Activated naive CD8-positive, alpha-beta T cell treated with anti-CD3 and anti-CD28 coated beads, Interleukin-2, amount 50 U/mL, for 24 hours (primary cell): Measurements from ENCODE around the gene ELK4.

Source experiments
- ATAC-seq: fragments of 150-1000 bp; cut with Tn5 transposase; one replicate; pipeline ENCODE4 v1.10.0; 2021
- DNase-seq: peaks from one replicate; pipeline ENCODE4 v3.0.0; 2021
- H3K27ac Mint-ChIP-seq: one replicate; pipeline ENCODE4 v1.8.0; 2021; ENCODE audit warnings: mild to moderate bottlenecking, mixed read lengths
- H3K27me3 Mint-ChIP-seq: one replicate; pipeline ENCODE4 v1.8.0; 2021; ENCODE audit warnings: mixed read lengths
- H3K36me3 Mint-ChIP-seq: one replicate; pipeline ENCODE4 v1.8.0; 2021; ENCODE audit warnings: low read depth, mixed read lengths
- H3K4me1 Mint-ChIP-seq: one replicate; pipeline ENCODE4 v1.8.0; 2021; ENCODE audit warnings: mixed read lengths
- H3K4me3 Mint-ChIP-seq: one replicate; pipeline ENCODE4 v1.8.0; 2021; ENCODE audit warnings: mild to moderate bottlenecking, moderate library complexity, mixed read lengths
- H3K9me3 Mint-ChIP-seq: one replicate; pipeline ENCODE4 v1.8.0; 2021; ENCODE audit warnings: mixed read lengths

ELK4 gene

GRCh38 chr1:205668951-205669340 is 37.1 kb upstream of the ELK4 start:
- no peak for DNase-seq
- Mint-ChIP-seq H3K36me3 (no peaks in the 10 kb centered on the region), H3K9me3 (no peaks in the 10 kb centered on the region), H3K27ac (peak overlapping the region; percentile 14), H3K4me1 (peaks cover 29% of the 10 kb centered on the region), H3K27me3 (peaks cover 11% of the 10 kb centered on the region), H3K4me3 (peak overlapping the region; percentile 34)
- peak; percentile 9 for ATAC-seq

GRCh38 chr1:205667909-205668643 is 36.3 kb upstream of the ELK4 start:
- H3K4me3 Mint-ChIP-seq = no peak overlapping the region
- H3K27ac Mint-ChIP-seq = no peak overlapping the region
- H3K27me3 Mint-ChIP-seq = peaks cover 11% of the 10 kb centered on the region
- H3K36me3 Mint-ChIP-seq = no peaks in the 10 kb centered on the region
- no peaks in the 10 kb centered on the region for H3K9me3 Mint-ChIP-seq
- ATAC-seq = no peak
- DNase-seq = no peak
- peaks cover 29% of the 10 kb centered on the region for H3K4me1 Mint-ChIP-seq

GRCh38 chr1:205666372-205667166 is 34.8 kb upstream of the ELK4 start:
- Mint-ChIP-seq H3K27me3 (peaks cover 11% of the 10 kb centered on the region), H3K9me3 (no peaks in the 10 kb centered on the region), H3K4me1 (peaks cover 26% of the 10 kb centered on the region), H3K4me3 (no peak overlapping the region), H3K36me3 (no peaks in the 10 kb centered on the region), H3K27ac (no peak overlapping the region)
- DNase-seq = no peak
- no peak for ATAC-seq

- Mint-ChIP-seq H3K27me3 (peaks cover 11% of the 10 kb centered on the region), H3K4me3 (no peak overlapping the region), H3K27ac (no peak overlapping the region), H3K4me1 (peaks cover 26% of the 10 kb centered on the region), H3K9me3 (no peaks in the 10 kb centered on the region), H3K36me3 (no peaks in the 10 kb centered on the region)
- ATAC-seq (no peak), DNase-seq (no peak)
Measured at GRCh38 chr1:205665201-205666045, 33.6 kb upstream of the ELK4 start.

- Mint-ChIP-seq H3K4me1 (peaks cover 19% of the 10 kb centered on the region), H3K27ac (no peak overlapping the region), H3K4me3 (no peak overlapping the region), H3K36me3 (no peaks in the 10 kb centered on the region), H3K9me3 (no peaks in the 10 kb centered on the region), H3K27me3 (peaks cover 11% of the 10 kb centered on the region)
- DNase-seq (no peak), ATAC-seq (no peak)
Measured at GRCh38 chr1:205664399-205665017, 32.7 kb upstream of the ELK4 start.

GRCh38 chr1:205663286-205663936 is 31.6 kb upstream of the ELK4 start:
- Mint-ChIP-seq H3K4me1 (peaks cover 10% of the 10 kb centered on the region), H3K27me3 (peaks cover 6% of the 10 kb centered on the region), H3K9me3 (no peaks in the 10 kb centered on the region), H3K27ac (no peak overlapping the region), H3K36me3 (no peaks in the 10 kb centered on the region), H3K4me3 (no peak overlapping the region)
- ATAC-seq (no peak), DNase-seq (no peak)

- H3K9me3 Mint-ChIP-seq = no peaks in the 10 kb centered on the region
- DNase-seq = no peak
- ATAC-seq = no peak
- no peak overlapping the region for H3K4me3 Mint-ChIP-seq
- H3K4me1 Mint-ChIP-seq = peaks cover 6% of the 10 kb centered on the region
- H3K36me3 Mint-ChIP-seq = no peaks in the 10 kb centered on the region
- H3K27me3 Mint-ChIP-seq = peaks cover 1% of the 10 kb centered on the region
- H3K27ac Mint-ChIP-seq = no peak overlapping the region
Measured at GRCh38 chr1:205662791-205663190, 31.0 kb upstream of the ELK4 start.

- H3K9me3 Mint-ChIP-seq = no peaks in the 10 kb centered on the region
- H3K4me3 Mint-ChIP-seq = no peak overlapping the region
- ATAC-seq = no peak
- no peaks in the 10 kb centered on the region for H3K36me3 Mint-ChIP-seq
- DNase-seq = no peak
- H3K27ac Mint-ChIP-seq = no peak overlapping the region
- peaks cover 6% of the 10 kb centered on the region for H3K4me1 Mint-ChIP-seq
- peaks cover 1% of the 10 kb centered on the region for H3K27me3 Mint-ChIP-seq
Measured at GRCh38 chr1:205662135-205662738, 30.4 kb upstream of the ELK4 start.

- Mint-ChIP-seq H3K9me3 (no peaks in the 10 kb centered on the region), H3K27me3 (no peaks in the 10 kb centered on the region), H3K4me1 (peaks cover 6% of the 10 kb centered on the region), H3K36me3 (no peaks in the 10 kb centered on the region), H3K27ac (no peak overlapping the region), H3K4me3 (no peak overlapping the region)
- ATAC-seq = no peak
- no peak for DNase-seq
Measured at GRCh38 chr1:205661429-205662134, 29.8 kb upstream of the ELK4 start.

GRCh38 chr1:205660361-205660760 is 28.6 kb upstream of the ELK4 start:
- DNase-seq (no peak), ATAC-seq (no peak)
- H3K4me3 Mint-ChIP-seq = no peak overlapping the region
- no peaks in the 10 kb centered on the region for H3K9me3 Mint-ChIP-seq
- H3K4me1 Mint-ChIP-seq = peaks cover 4% of the 10 kb centered on the region
- no peaks in the 10 kb centered on the region for H3K36me3 Mint-ChIP-seq
- no peaks in the 10 kb centered on the region for H3K27me3 Mint-ChIP-seq
- no peak overlapping the region for H3K27ac Mint-ChIP-seq

- Mint-ChIP-seq H3K27me3 (no peaks in the 10 kb centered on the region), H3K4me1 (peaks cover 1% of the 10 kb centered on the region), H3K9me3 (no peaks in the 10 kb centered on the region), H3K36me3 (no peaks in the 10 kb centered on the region), H3K27ac (no peak overlapping the region), H3K4me3 (no peak overlapping the region)
- peak; percentile 87 for ATAC-seq
- DNase-seq = peak; percentile 79
Measured at GRCh38 chr1:205658943-205659581, 27.3 kb upstream of the ELK4 start.

- peaks cover 1% of the 10 kb centered on the region for H3K4me1 Mint-ChIP-seq
- H3K27me3 Mint-ChIP-seq = no peaks in the 10 kb centered on the region
- H3K36me3 Mint-ChIP-seq = no peaks in the 10 kb centered on the region
- no peak overlapping the region for H3K27ac Mint-ChIP-seq
- ATAC-seq (no peak), DNase-seq (no peak)
- no peak overlapping the region for H3K4me3 Mint-ChIP-seq
- no peaks in the 10 kb centered on the region for H3K9me3 Mint-ChIP-seq
Measured at GRCh38 chr1:205656236-205656635, 24.4 kb upstream of the ELK4 start.

- no peaks in the 10 kb centered on the region for H3K9me3 Mint-ChIP-seq
- DNase-seq = no peak
- ATAC-seq = no peak
- no peaks in the 10 kb centered on the region for H3K27me3 Mint-ChIP-seq
- H3K27ac Mint-ChIP-seq = no peak overlapping the region
- H3K36me3 Mint-ChIP-seq = no peaks in the 10 kb centered on the region
- H3K4me3 Mint-ChIP-seq = no peak overlapping the region
- no peaks in the 10 kb centered on the region for H3K4me1 Mint-ChIP-seq
Measured at GRCh38 chr1:205652984-205653383, 21.2 kb upstream of the ELK4 start.
